NCI-H2029 (cell line): ENCODE measurements around the gene KTI12.

Source experiments
- DNase-seq: peaks from one replicate; lab custom pipeline; 2025; lab: John Stamatoyannopoulos, UW

KTI12 gene

DNA sequence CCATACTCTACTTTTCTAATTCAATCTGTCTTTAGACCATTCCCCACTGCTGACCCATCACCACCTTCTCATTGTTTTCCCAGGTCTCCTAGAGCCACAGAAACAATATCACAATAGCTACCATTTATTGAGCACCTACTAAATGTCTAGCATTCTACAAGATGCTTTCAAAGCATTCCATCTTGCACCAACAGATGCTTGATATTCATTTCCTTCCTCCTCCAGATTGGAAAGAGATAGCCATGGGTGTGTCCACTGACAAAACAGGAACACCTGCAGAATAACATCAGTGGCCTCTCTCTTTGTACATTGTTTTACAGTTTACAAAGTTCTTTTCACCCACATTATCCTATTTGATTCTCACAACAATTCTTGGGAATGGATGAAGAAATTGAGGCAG, 45.4 kb downstream of the KTI12 start:
- DNase-seq: no peak

DNA sequence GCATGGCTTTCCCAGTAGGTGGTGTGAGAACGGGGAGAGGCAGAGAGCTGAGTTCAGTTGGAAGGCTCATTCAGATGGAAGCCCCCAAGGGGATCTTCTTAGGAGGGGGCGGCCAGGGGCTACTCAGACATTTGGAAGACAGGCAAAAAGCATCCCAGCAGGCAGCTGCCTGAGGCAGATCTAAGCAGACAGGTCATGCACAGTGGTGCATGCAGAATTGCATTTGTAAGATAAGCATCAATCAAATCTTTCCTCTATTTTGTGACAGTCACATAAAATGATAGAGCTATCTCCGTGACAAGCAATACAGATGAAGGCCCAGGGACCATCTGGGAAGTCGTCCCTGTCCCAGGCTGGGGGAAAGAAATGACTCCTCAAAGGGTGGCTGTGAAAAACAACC, 46.9 kb downstream of the KTI12 start:
- no peak for DNase-seq

DNA sequence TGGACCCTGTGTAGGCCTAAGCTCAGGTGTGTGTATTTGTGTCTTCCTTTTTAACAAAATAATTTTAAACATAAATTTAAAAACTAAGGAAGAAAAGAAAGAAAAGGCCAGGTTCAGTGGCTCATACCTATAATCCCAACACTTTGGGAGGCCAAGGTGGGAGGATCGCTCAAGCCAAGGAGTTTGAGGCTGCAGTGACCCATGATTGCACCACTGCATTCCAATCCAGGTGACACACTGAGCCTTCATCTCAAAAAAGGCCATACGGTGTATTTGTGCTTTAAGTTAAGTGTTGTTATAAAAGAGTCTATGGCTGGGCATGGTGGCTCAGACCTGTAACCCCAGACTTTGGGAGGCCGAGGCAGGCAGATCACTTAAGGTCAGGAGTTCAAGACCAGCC, 51.4 kb downstream of the KTI12 start:
- DNase-seq: no peak
